ENCODE measurements around the gene NRP1. TPM values are rescaled to one million over a fixed set of nuclear protein-coding genes. Genes with fewer than 3 reads are reported as not detected.

NRP1 gene
- total and polyA plus RNA-seq, 4 donors = 14.6 to 55.6 (median 37.8) TPM

GRCh38 chr10:33309406-33309805 lies 25.1 kb downstream of the NRP1 start:
- Histone ChIP-seq H3K9me3 (ENCODE audit: control insufficient read depth in 4 of 4, low read length in 3 of 4) (no peaks in the 10 kb centered on the region), H3K9ac (ENCODE audit: low read depth in 1 of 2, low read length in 2 of 2) (no peak overlapping the region), H3K36me3 (ENCODE audit: control insufficient read depth in 4 of 4, insufficient read depth in 3 of 4, low read depth in 1 of 4, low read length in 3 of 4) (peaks cover 0 to 3% (median 0%) of the 10 kb centered on the region in 4 donors), H3K27ac (ENCODE audit: low read depth in 1 of 2, low read length in 2 of 2) (no peak overlapping the region), H3K4me3 (ENCODE audit: low read depth in 1 of 3, low read length in 3 of 3) (no peak overlapping the region), H3K27me3 (ENCODE audit: control insufficient read depth in 4 of 4, insufficient read depth in 4 of 4, low read length in 3 of 4) (no peaks in the 10 kb centered on the region), H3K4me1 (ENCODE audit: control insufficient read depth in 4 of 4, insufficient read depth in 4 of 4, low read length in 3 of 4) (peaks cover 2 to 10% (median 5%) of the 10 kb centered on the region in 4 donors)
- TF ChIP-seq MAX (IDR thresholded peaks at IDR 0.05) (no peak), EGR1 (IDR thresholded peaks at IDR 0.05; ENCODE audit: low read depth in 2 of 2) (no peak), FOXA1 (IDR thresholded peaks at IDR 0.05) (no peak), TAF1 (conservative IDR thresholded peaks at IDR 0.05) (no peak), FOXA2 (IDR thresholded peaks at IDR 0.05) (no peak), ATF3 (IDR thresholded peaks at IDR 0.05) (no peak), SP1 (IDR thresholded peaks at IDR 0.05) (no peak), HNF4G (IDR thresholded peaks at IDR 0.05) (no peak), REST (IDR thresholded peaks at IDR 0.05) (no peak), HNF4A (conservative IDR thresholded peaks at IDR 0.05) (no peak), RAD21 (IDR thresholded peaks at IDR 0.05) (no peak)
- WGBS = 83% methylated on average over 8 of the region's 8 CpGs
- no peak for DNase-seq (ENCODE audit: low spot score)

- TF ChIP-seq NR2F2 (IDR thresholded peaks at IDR 0.05) (no peak), MAX (IDR thresholded peaks at IDR 0.05) (no peak), ZBTB33 (IDR thresholded peaks at IDR 0.05) (no peak), JUND (IDR thresholded peaks at IDR 0.05) (no peak), TAF1 (conservative IDR thresholded peaks at IDR 0.05) (no peak), HNF4G (IDR thresholded peaks at IDR 0.05) (no peak), RAD21 (IDR thresholded peaks at IDR 0.05) (no peak), CTCF (IDR thresholded peaks at IDR 0.05; ENCODE audit: low read depth, low read length, missing input control) (no peak), ATF3 (IDR thresholded peaks at IDR 0.05) (no peak), EGR1 (IDR thresholded peaks at IDR 0.05; ENCODE audit: low read depth in 2 of 2) (no peak), REST (IDR thresholded peaks at IDR 0.05) (no peak), GABPA (IDR thresholded peaks at IDR 0.05 in 1 of 2, conservative IDR thresholded peaks at IDR 0.05 in 1 of 2) (no peak), FOXA1 (IDR thresholded peaks at IDR 0.05) (no peak), HNF4A (conservative IDR thresholded peaks at IDR 0.05) (no peak), FOXA2 (IDR thresholded peaks at IDR 0.05) (no peak), RXRA (IDR thresholded peaks at IDR 0.05) (no peak), YY1 (IDR thresholded peaks at IDR 0.05) (no peak), SP1 (IDR thresholded peaks at IDR 0.05) (no peak)
- H3K9me3 ChIP-seq (ENCODE audit: control insufficient read depth in 4 of 4, low read length in 3 of 4) = no peaks in the 10 kb centered on the region
- WGBS = 97% methylated on average over 5 of the region's 5 CpGs
- no peak for DNase-seq (ENCODE audit: low spot score)
- H3K9ac ChIP-seq (ENCODE audit: low read depth in 1 of 2, low read length in 2 of 2) = no peak overlapping the region
- no peak overlapping the region for H3K4me3 ChIP-seq (ENCODE audit: low read depth in 1 of 3, low read length in 3 of 3)
- H3K27me3 ChIP-seq (ENCODE audit: control insufficient read depth in 4 of 4, insufficient read depth in 4 of 4, low read length in 3 of 4) = no peaks in the 10 kb centered on the region
- peaks cover 0 to 3% (median 0%) of the 10 kb centered on the region in 4 donors for H3K36me3 ChIP-seq (ENCODE audit: control insufficient read depth in 4 of 4, insufficient read depth in 3 of 4, low read depth in 1 of 4, low read length in 3 of 4)
- no peak overlapping the region for H3K27ac ChIP-seq (ENCODE audit: low read depth in 1 of 2, low read length in 2 of 2)
- H3K4me1 ChIP-seq (ENCODE audit: control insufficient read depth in 4 of 4, insufficient read depth in 4 of 4, low read length in 3 of 4) = peaks cover 2 to 10% (median 5%) of the 10 kb centered on the region in 4 donors
Measured at GRCh38 chr10:33307835-33308234, 26.6 kb downstream of the NRP1 start.
